CD8-positive, alpha-beta memory T cell (primary cell): ENCODE data around the gene GPBP1. TPM values are rescaled to one million over a fixed set of nuclear protein-coding genes. Genes with fewer than 3 reads are reported as not detected.

Experiments used
- polyA plus RNA-seq: library from polyadenylated mRNA; unstranded; fragments of 300-500 nt; fragmentation: Illumina TruSeq; gene quantifications from one replicate; pipeline ENCODE4 v1.2.3, GENCODE V29; 2021
- total RNA-seq, 2 experiments: library from RNA; stranded (reverse); gene quantifications; one replicate each; pipeline ENCODE4 v1.2.3, GENCODE V29; 2021

The GPBP1 gene
- total and polyA plus RNA-seq, 3 experiments from 2014 or later = 77.7 to 101 (median 81.9) TPM

Other genes starting within 250 kb of the GPBP1 start
- gene MIER3, start 221.9 kb upstream of the GPBP1 start, total RNA-seq = 10 to 100 TPM; 23.6 to 26.0 TPM
- 8.2 TPM for gene MIER3, start 221.9 kb upstream of the GPBP1 start, polyA plus RNA-seq